GM12892 (cell line): Measurements from ENCODE around the gene SPRYD4.

Experiments
- POLR2A ChIP-seq: IDR thresholded peaks from 2 replicates; pipeline ENCODE4 v1.6.1; 2011; ENCODE audit warnings: low read depth, low read length, control low read depth
- POLR2AphosphoS5 ChIP-seq: IDR thresholded peaks from 2 replicates; pipeline ENCODE4 v1.6.1; 2011; ENCODE audit warnings: low read depth, low read length, control low read depth
- TAF1 ChIP-seq: IDR thresholded peaks from 2 replicates; pipeline ENCODE4 v1.6.1; 2011; ENCODE audit warnings: low read depth, mild to moderate bottlenecking, control low read depth, low read length, borderline replicate concordance

- TF ChIP-seq POLR2A (no peak), POLR2AphosphoS5 (no peak), TAF1 (no peak)
These were observed 51.7 kb downstream of the SPRYD4 start for GRCh38 chr12:56520048-56520447.
